ENCODE results near the gene EXOC4. TPM values are rescaled to one million over a fixed set of nuclear protein-coding genes. Genes with fewer than 3 reads are reported as not detected.

EXOC4 gene
- total RNA-seq, 4 donors from 2014 or later: 36.9 to 78.0 (median 52.2) TPM

DNA sequence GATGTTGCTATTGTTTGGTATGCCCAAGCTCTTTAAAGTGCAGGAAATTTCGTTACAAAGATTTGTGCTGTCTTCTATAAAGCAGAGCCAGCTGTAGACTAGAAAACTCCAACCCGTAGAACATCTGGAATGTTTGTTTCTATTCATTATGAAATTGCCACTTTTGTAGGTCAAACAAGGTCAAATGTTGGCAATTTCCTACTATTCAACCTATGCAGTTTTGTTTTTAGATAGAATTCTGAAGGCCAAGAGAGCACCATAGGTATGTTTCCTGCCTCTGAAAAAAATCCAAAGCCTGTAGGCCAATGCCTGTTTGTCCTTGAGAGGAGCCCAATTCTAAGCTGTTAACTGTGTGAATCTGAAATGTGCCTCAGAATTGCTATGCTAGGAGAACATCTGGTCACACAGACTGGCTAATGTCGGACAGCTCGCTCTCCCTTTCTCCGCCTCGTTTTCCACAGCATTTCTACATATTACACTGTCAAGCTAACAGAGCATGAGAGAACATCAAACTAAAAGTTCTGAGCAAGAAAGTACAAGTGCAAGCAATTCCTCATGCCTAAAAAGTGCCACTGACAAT is 607.1 kb downstream of the EXOC4 start:
- Histone ChIP-seq H3K9me3 (no peaks in the 10 kb centered on the region), H3K4me1 (peaks cover 0 to 3% of the 10 kb centered on the region in 2 donors), H3K27me3 (no peaks in the 10 kb centered on the region), H3K36me3 (no peaks in the 10 kb centered on the region), H3K4me3 (no peak overlapping the region), H3K27ac (no peak overlapping the region)
- intact Hi-C loops (cut with DNase I; ENCODE audit: low total_unique reads) (no loop called here), in situ Hi-C loops (cut with MboI; ENCODE audit: low sequenced_read_pairs in 4 of 4) (no loop called here)
- no peak for TF ChIP-seq POLR2A (IDR thresholded peaks at IDR 0.05)
- TF ChIP-seq, protein P1, sequence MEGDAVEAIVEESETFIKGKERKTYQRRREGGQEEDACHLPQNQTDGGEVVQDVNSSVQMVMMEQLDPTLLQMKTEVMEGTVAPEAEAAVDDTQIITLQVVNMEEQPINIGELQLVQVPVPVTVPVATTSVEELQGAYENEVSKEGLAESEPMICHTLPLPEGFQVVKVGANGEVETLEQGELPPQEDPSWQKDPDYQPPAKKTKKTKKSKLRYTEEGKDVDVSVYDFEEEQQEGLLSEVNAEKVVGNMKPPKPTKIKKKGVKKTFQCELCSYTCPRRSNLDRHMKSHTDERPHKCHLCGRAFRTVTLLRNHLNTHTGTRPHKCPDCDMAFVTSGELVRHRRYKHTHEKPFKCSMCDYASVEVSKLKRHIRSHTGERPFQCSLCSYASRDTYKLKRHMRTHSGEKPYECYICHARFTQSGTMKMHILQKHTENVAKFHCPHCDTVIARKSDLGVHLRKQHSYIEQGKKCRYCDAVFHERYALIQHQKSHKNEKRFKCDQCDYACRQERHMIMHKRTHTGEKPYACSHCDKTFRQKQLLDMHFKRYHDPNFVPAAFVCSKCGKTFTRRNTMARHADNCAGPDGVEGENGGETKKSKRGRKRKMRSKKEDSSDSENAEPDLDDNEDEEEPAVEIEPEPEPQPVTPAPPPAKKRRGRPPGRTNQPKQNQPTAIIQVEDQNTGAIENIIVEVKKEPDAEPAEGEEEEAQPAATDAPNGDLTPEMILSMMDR (IDR thresholded peaks at IDR 0.05 in 4 of 5, conservative IDR thresholded peaks at IDR 0.05 in 1 of 5): no peak
- DNase-seq: no peak
- ATAC-seq: no peak

DNA sequence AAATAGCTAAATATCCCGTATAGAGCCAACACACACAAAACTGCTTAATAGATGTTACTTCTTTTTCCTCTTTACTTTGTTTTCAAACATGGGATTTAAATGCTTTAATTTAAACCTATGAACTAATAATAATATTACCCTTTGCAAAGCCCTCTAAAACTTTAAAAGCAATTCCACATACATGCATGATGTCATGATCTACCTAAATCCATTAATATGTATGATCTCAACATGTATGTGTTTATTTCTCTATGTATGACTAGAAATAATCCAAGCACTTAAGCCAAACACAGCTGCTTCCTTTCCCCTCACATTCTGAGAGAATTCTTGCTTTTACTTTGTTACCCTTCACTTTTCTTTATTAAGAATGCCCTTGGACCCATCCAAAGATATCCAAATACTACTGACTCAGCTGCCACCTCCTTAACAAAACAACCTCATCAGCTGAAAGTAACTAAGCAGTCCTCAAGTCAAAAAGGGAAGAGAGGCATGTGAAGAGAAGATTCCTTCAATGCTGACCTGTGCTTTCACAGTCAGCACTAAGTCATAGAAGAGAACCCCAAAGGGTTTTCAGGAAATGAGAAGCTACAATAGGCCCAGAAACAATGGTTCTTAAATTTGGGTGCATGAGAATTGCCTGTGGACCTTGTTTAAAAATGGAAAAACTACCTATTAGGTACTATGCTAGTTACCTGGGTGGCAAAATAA is 607.9 kb downstream of the EXOC4 start:
- Histone ChIP-seq H3K27me3 (no peaks in the 10 kb centered on the region), H3K9me3 (no peaks in the 10 kb centered on the region), H3K4me3 (no peak overlapping the region), H3K27ac (no peak overlapping the region), H3K36me3 (no peaks in the 10 kb centered on the region), H3K4me1 (peaks cover 0 to 3% of the 10 kb centered on the region in 2 donors)
- in situ Hi-C loops (cut with MboI; ENCODE audit: low sequenced_read_pairs in 4 of 4): no loop called here
- ATAC-seq (no peak), DNase-seq (no peak)
- TF ChIP-seq POLR2A (IDR thresholded peaks at IDR 0.05): no peak
- TF ChIP-seq, protein P1 (IDR thresholded peaks at IDR 0.05 in 4 of 5, conservative IDR thresholded peaks at IDR 0.05 in 1 of 5): no peak
- intact Hi-C loops (cut with DNase I; ENCODE audit: low total_unique reads): no loop called here

DNA sequence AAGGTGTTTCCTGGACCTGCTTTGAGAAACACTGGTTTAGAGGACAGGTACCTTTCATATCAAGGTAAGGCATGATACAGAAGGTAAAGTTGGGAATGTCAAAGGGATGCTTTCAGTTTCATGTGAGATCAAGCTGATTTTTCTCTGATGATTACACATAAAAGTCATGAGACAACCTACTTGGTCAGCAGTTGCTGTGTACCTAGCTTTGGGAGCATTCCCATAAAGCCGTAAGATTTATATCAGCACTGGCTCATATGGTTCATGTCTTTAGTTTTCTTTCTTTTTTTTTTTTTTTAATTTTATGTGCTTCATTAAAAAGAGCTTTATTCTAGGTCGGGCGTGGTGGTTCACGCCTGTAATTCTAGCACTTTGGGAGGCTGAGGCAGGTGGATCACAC is 609.0 kb downstream of the EXOC4 start:
- in situ Hi-C loops (cut with MboI; ENCODE audit: low sequenced_read_pairs in 4 of 4): no loop called here
- H3K27me3 ChIP-seq: no peaks in the 10 kb centered on the region
- TF ChIP-seq, protein P1 (IDR thresholded peaks at IDR 0.05 in 4 of 5, conservative IDR thresholded peaks at IDR 0.05 in 1 of 5): no peak
- TF ChIP-seq POLR2A (IDR thresholded peaks at IDR 0.05): no peak
- ATAC-seq (no peak), DNase-seq (no peak)
- H3K4me1 ChIP-seq: peaks cover 0 to 3% of the 10 kb centered on the region in 2 donors
- H3K36me3 ChIP-seq: no peaks in the 10 kb centered on the region
- no peak overlapping the region for H3K4me3 ChIP-seq
- no peaks in the 10 kb centered on the region for H3K9me3 ChIP-seq
- intact Hi-C loops (cut with DNase I; ENCODE audit: low total_unique reads): no loop called here
- no peak overlapping the region for H3K27ac ChIP-seq

DNA sequence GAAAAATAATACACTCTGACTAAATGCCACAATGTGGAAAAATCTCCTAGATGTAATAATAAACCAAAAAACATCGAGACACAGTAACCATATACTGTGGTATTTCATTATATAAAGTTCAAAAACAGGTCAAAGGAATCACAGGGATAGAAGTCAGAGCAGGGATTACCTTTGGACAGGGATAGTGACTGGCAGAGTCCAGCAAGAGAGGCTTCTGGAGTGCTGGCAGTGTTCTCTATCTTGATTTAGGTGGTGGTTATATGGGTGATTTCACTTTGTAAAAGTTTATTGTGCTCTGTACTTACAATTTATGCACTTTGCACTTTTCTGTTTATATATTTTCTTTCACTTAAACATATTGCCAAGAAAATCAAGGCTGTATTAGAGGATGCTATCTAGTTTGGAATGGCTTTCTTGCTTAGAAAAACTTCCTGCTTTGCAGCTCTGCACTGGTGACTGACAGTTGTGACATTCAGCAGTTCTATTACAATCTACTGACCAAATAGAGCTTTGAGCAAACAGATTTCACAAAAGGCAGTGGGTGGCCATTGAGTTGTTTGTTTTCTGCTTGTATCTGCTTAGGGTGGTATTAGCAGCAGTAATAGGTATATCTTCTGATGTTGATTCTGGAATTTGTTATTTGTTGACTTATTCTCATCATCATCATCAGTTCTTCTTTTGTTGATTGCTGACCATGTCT is 610.6 kb downstream of the EXOC4 start:
- peaks cover 0 to 3% of the 10 kb centered on the region in 2 donors for H3K4me1 ChIP-seq
- H3K27ac ChIP-seq: no peak overlapping the region
- ATAC-seq: no peak

More for the DNA sequence above, 610.6 kb downstream of the EXOC4 start:
- Histone ChIP-seq H3K4me3 (no peak overlapping the region), H3K27me3 (no peaks in the 10 kb centered on the region), H3K9me3 (no peaks in the 10 kb centered on the region), H3K36me3 (no peaks in the 10 kb centered on the region)
- in situ Hi-C loops (cut with MboI; ENCODE audit: low sequenced_read_pairs in 4 of 4): no loop called here
- no peak for DNase-seq
- TF ChIP-seq POLR2A (IDR thresholded peaks at IDR 0.05): no peak
- TF ChIP-seq, protein P1 (IDR thresholded peaks at IDR 0.05 in 4 of 5, conservative IDR thresholded peaks at IDR 0.05 in 1 of 5): no peak
- intact Hi-C loops (cut with DNase I; ENCODE audit: low total_unique reads): no loop called here

Data from gastrocnemius medialis (tissue), 4 donors.